Measurements from ENCODE around the gene FBXL13. TPM values are rescaled to one million over a fixed set of nuclear protein-coding genes. Genes with fewer than 3 reads are reported as not detected.
"Not testable (repeated sequence)": the region's sequence is repeated elsewhere in the genome, so short reads cannot be mapped to it uniquely, and the experiment has no call there.

FBXL13 gene
- total and polyA plus RNA-seq, 12 donors, result 0.61 to 6.8 (median 2.7) TPM

- no peak for DNase-seq
- intact Hi-C loops (cut with DNase I), result no loop called here
- TF ChIP-seq CTCF (IDR thresholded peaks at IDR 0.05) (no peak), POLR2A (IDR thresholded peaks at IDR 0.05) (no peak)
- H3K9me3 ChIP-seq (replicated peaks in 1 of 3), result no peaks in the 10 kb centered on the region
- H3K36me3 ChIP-seq (replicated peaks in 1 of 2), result no peaks in the 10 kb centered on the region
- H3K27me3 ChIP-seq, result no peaks in the 10 kb centered on the region
- H3K4me3 ChIP-seq, result no peak overlapping the region
- no peak overlapping the region for H3K27ac ChIP-seq
- WGBS, 4 donors, result 98 to 100% (median 99%) methylated on average over 4 of the region's 4 CpGs
- peaks cover 0 to 14% of the 10 kb centered on the region in 2 donors for H3K4me1 ChIP-seq (replicated peaks in 1 of 2)
Measured at GRCh38 chr7:103115771-103116170, 41.2 kb upstream of the FBXL13 start.

GRCh38 chr7:103114576-103115008 is 40.0 kb upstream of the FBXL13 start:
- no peak for DNase-seq
- Histone ChIP-seq H3K4me1 (replicated peaks in 1 of 2) (peaks cover 0 to 8% of the 10 kb centered on the region in 2 donors), H3K4me3 (no peak overlapping the region), H3K27ac (no peak overlapping the region), H3K36me3 (replicated peaks in 1 of 2) (no peaks in the 10 kb centered on the region), H3K9me3 (replicated peaks in 1 of 3) (no peaks in the 10 kb centered on the region), H3K27me3 (no peaks in the 10 kb centered on the region)
- intact Hi-C loops (cut with DNase I), result no loop called here
- no peak for TF ChIP-seq CTCF (IDR thresholded peaks at IDR 0.05)
- no peak for TF ChIP-seq POLR2A (IDR thresholded peaks at IDR 0.05)
- 76 to 95% (median 88%) methylated on average over 1 of the region's 1 CpG for WGBS, 4 donors

GRCh38 chr7:103113164-103113563 is 38.6 kb upstream of the FBXL13 start:
- TF ChIP-seq POLR2A (IDR thresholded peaks at IDR 0.05) (no peak), CTCF (IDR thresholded peaks at IDR 0.05) (no peak)
- Histone ChIP-seq H3K27ac (no peak overlapping the region), H3K36me3 (replicated peaks in 1 of 2) (no peaks in the 10 kb centered on the region), H3K9me3 (replicated peaks in 1 of 3) (no peaks in the 10 kb centered on the region), H3K4me1 (replicated peaks in 1 of 2) (no peaks in the 10 kb centered on the region), H3K27me3 (no peaks in the 10 kb centered on the region), H3K4me3 (no peak overlapping the region)
- DNase-seq, result peak in 1 of 7 donors; percentile 23
- 95 to 100% (median 97%) methylated on average over 2 of the region's 2 CpGs for WGBS, 4 donors
- intact Hi-C loops (cut with DNase I), result no loop called here

GRCh38 chr7:103106703-103107070 is 32.1 kb upstream of the FBXL13 start:
- peaks cover 0 to 12% of the 10 kb centered on the region in 2 donors for H3K36me3 ChIP-seq (replicated peaks in 1 of 2)
- H3K9me3 ChIP-seq (replicated peaks in 1 of 3); intact Hi-C loops (cut with DNase I); H3K27ac ChIP-seq; H3K4me3 ChIP-seq; H3K27me3 ChIP-seq; H3K4me1 ChIP-seq (replicated peaks in 1 of 2): not testable (repeated sequence)
- WGBS, 4 donors, result 28 to 44% (median 30%) methylated on average over 5 to 6 of the region's 6 CpGs
- DNase-seq, result peak in 1 of 7 donors; percentile 22

- H3K4me3 ChIP-seq, result peak overlapping the region in 1 of 4 donors; percentile 43
- TF ChIP-seq CTCF (IDR thresholded peaks at IDR 0.05) (no peak), POLR2A (IDR thresholded peaks at IDR 0.05) (no peak)
- intact Hi-C loops (cut with DNase I), result no loop called here
- DNase-seq, result peak; percentile 33 to 75 (median 60)
- H3K27ac ChIP-seq, result no peak overlapping the region
- 30 to 55% (median 31%) methylated on average over 10 to 12 of the region's 12 CpGs for WGBS, 4 donors
- peaks cover 0 to 12% of the 10 kb centered on the region in 2 donors for H3K36me3 ChIP-seq (replicated peaks in 1 of 2)
- no peaks in the 10 kb centered on the region for H3K9me3 ChIP-seq (replicated peaks in 1 of 3)
- no peaks in the 10 kb centered on the region for H3K27me3 ChIP-seq
- H3K4me1 ChIP-seq (replicated peaks in 1 of 2), result peaks cover 0 to 6% of the 10 kb centered on the region in 2 donors
Measured at GRCh38 chr7:103106005-103106702, 31.6 kb upstream of the FBXL13 start.
